Cardiac septum (tissue), 1 donor: ENCODE measurements around the gene EHF. TPM values are rescaled to one million over a fixed set of nuclear protein-coding genes. Genes with fewer than 3 reads are reported as not detected.
"Not testable (repeated sequence)": the region's sequence is repeated elsewhere in the genome, so short reads cannot be mapped to it uniquely, and the experiment has no call there.

Source experiments
- DNase-seq: peaks from one replicate; pipeline ENCODE4 v3.0.0-alpha.2; 2020; ENCODE audit warnings: low spot score
- intact Hi-C: fragments of 100-400 bp; cut with DNase I; formaldehyde crosslinking; loops from one replicate; pipeline ENCODE4 v1.14.0; 2022
- total RNA-seq: library from RNA; stranded (reverse); fragmentation: NEBNext Ultra II Directional; extraction: Animal tissue kit (Norgen Biotek cat#: 25700); gene quantifications from one replicate; pipeline ENCODE4 v1.2.1, GENCODE V29; 2021
- donor health status: DM: no; HTN: no; CAD: no.

The EHF gene
- total RNA-seq, 1 donor from 2014 or later = 0.08 TPM

GRCh38 chr11:34692299-34692698 is 71.4 kb downstream of the EHF start:
- DNase-seq, intact Hi-C loops: not testable (repeated sequence)

- intact Hi-C loops = no loop called here
- no peak for DNase-seq
Observed at GRCh38 chr11:34696862-34697261, 76.0 kb downstream of the EHF start.

- no peak for DNase-seq
- intact Hi-C loops = no loop called here
Observed at GRCh38 chr11:34706709-34707461, 86.0 kb downstream of the EHF start.

- intact Hi-C loops = no loop called here
- DNase-seq = no peak
Observed at GRCh38 chr11:34707462-34707840, 86.6 kb downstream of the EHF start.

Other genes starting within 250 kb of the EHF start
- gene CAT, start 182.2 kb upstream of the EHF start, total RNA-seq = 47.6 TPM
- not detected for gene ELF5, start 107.3 kb upstream of the EHF start, total RNA-seq